ENCODE results near the gene ATG9B. TPM values are rescaled to one million over a fixed set of nuclear protein-coding genes. Genes with fewer than 3 reads are reported as not detected.

The ATG9B gene
- total and polyA plus RNA-seq, 10 donors, result 0.66 to 3.8 (median 2.4) TPM

GRCh38 chr7:151008511-151009323 is 15.6 kb downstream of the ATG9B start:
- TF ChIP-seq POLR2A (IDR thresholded peaks at IDR 0.05), result no peak
- TF ChIP-seq, protein P1, sequence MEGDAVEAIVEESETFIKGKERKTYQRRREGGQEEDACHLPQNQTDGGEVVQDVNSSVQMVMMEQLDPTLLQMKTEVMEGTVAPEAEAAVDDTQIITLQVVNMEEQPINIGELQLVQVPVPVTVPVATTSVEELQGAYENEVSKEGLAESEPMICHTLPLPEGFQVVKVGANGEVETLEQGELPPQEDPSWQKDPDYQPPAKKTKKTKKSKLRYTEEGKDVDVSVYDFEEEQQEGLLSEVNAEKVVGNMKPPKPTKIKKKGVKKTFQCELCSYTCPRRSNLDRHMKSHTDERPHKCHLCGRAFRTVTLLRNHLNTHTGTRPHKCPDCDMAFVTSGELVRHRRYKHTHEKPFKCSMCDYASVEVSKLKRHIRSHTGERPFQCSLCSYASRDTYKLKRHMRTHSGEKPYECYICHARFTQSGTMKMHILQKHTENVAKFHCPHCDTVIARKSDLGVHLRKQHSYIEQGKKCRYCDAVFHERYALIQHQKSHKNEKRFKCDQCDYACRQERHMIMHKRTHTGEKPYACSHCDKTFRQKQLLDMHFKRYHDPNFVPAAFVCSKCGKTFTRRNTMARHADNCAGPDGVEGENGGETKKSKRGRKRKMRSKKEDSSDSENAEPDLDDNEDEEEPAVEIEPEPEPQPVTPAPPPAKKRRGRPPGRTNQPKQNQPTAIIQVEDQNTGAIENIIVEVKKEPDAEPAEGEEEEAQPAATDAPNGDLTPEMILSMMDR (IDR thresholded peaks at IDR 0.05 in 8 of 11, conservative IDR thresholded peaks at IDR 0.05 in 3 of 11), result peak; percentile 20 to 93 (median 83)
- TF ChIP-seq POLR2AphosphoS5 (IDR thresholded peaks at IDR 0.05), result peak; percentile 68 to 86 (median 84)
- Histone ChIP-seq H3K4me3 (peak overlapping the region in 6 of 8 donors; percentile 19 to 59 (median 29)), H3K4me1 (peaks cover 67 to 97% (median 83%) of the 10 kb centered on the region in 6 donors), H3K9me3 (no peaks in the 10 kb centered on the region), H3K27me3 (replicated peaks in 1 of 7) (peaks cover 0 to 36% (median 0%) of the 10 kb centered on the region in 7 donors), H3K27ac (peak overlapping the region; percentile 43 to 83 (median 77)), H3K36me3 (peaks cover 0 to 53% (median 4%) of the 10 kb centered on the region in 6 donors)
- DNase-seq, result peak; percentile 96
- WGBS, 5 donors, result 41 to 63% (median 49%) methylated on average over 21 to 40 of the region's 40 CpGs
- intact Hi-C loops (cut with DNase I; ENCODE audit: low total_unique reads), result no loop called here

DNA sequence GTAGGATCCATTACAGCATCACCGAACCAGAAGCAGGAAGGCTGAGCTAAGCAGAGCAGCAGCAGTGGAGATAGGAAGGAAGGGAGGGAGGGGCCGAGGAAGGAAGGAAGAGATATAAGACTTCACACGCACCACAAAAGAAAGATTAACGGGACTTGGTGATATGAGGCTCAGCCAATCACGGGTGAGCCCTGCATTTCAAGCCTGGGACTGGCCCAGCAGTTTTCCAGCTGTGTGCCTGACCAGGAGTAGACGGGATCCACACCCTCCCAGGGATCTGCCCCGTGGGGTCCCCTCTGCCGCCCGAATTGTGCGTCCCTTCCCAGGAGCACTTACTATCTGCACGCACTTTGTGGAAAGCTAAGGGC is 16.2 kb downstream of the ATG9B start:
- TF ChIP-seq, protein P1 (IDR thresholded peaks at IDR 0.05 in 8 of 11, conservative IDR thresholded peaks at IDR 0.05 in 3 of 11), result no peak
- peak in 1 of 3 donors; percentile 69 for TF ChIP-seq POLR2AphosphoS5 (IDR thresholded peaks at IDR 0.05)
- no peak for DNase-seq
- H3K4me1 ChIP-seq, result peaks cover 62 to 91% (median 78%) of the 10 kb centered on the region in 6 donors
- H3K27ac ChIP-seq, result peak overlapping the region; percentile 43 to 83 (median 77)
- peak overlapping the region in 6 of 8 donors; percentile 19 to 59 (median 29) for H3K4me3 ChIP-seq
- intact Hi-C loops (cut with DNase I; ENCODE audit: low total_unique reads), result no loop called here
- no peaks in the 10 kb centered on the region for H3K9me3 ChIP-seq
- peaks cover 0 to 53% (median 5%) of the 10 kb centered on the region in 6 donors for H3K36me3 ChIP-seq
- 22 to 34% (median 23%) methylated on average over 11 of the region's 11 CpGs for WGBS, 5 donors
- H3K27me3 ChIP-seq (replicated peaks in 1 of 7), result peaks cover 0 to 30% (median 0%) of the 10 kb centered on the region in 7 donors

GRCh38 chr7:151007469-151007898 is 16.8 kb downstream of the ATG9B start:
- peak; percentile 85 for DNase-seq
- Histone ChIP-seq H3K4me3 (peak overlapping the region in 2 of 8 donors; percentile 36 to 59), H3K4me1 (peaks cover 56 to 88% (median 72%) of the 10 kb centered on the region in 6 donors), H3K27me3 (replicated peaks in 1 of 7) (peaks cover 0 to 23% (median 0%) of the 10 kb centered on the region in 7 donors), H3K9me3 (no peaks in the 10 kb centered on the region), H3K36me3 (peaks cover 0 to 53% (median 6%) of the 10 kb centered on the region in 6 donors), H3K27ac (peak overlapping the region; percentile 43 to 83 (median 77))
- TF ChIP-seq, protein P1 (IDR thresholded peaks at IDR 0.05 in 8 of 11, conservative IDR thresholded peaks at IDR 0.05 in 3 of 11), result no peak
- peak; percentile 55 to 75 (median 60) for TF ChIP-seq POLR2AphosphoS5 (IDR thresholded peaks at IDR 0.05)
- WGBS, 5 donors, result 44 to 76% (median 57%) methylated on average over 7 of the region's 7 CpGs
- intact Hi-C loops (cut with DNase I; ENCODE audit: low total_unique reads), result no loop called here
